ENCODE measurements around the gene LYZL1. TPM values are rescaled to one million over a fixed set of nuclear protein-coding genes. Genes with fewer than 3 reads are reported as not detected.

The LYZL1 gene
- total RNA-seq, 2 donors from 2014 or later: not detected

GRCh38 chr10:29253690-29254029 lies 35.2 kb upstream of the LYZL1 start:
- no peaks in the 10 kb centered on the region for H3K4me1 Mint-ChIP-seq
- no peak overlapping the region for H3K27ac Mint-ChIP-seq
- DNase-seq (no peak), ATAC-seq (no peak)
- H3K36me3 Mint-ChIP-seq (ENCODE audit: low read depth): no peaks in the 10 kb centered on the region
- no peak overlapping the region for H3K4me3 Mint-ChIP-seq
- H3K27me3 Mint-ChIP-seq: peaks cover 50% of the 10 kb centered on the region
- no peaks in the 10 kb centered on the region for H3K9me3 ChIP-seq (ENCODE audit: control insufficient read depth, low read length, poor library complexity, severe bottlenecking)

- H3K36me3 Mint-ChIP-seq (ENCODE audit: low read depth): no peaks in the 10 kb centered on the region
- H3K9me3 ChIP-seq (ENCODE audit: control insufficient read depth, low read length, poor library complexity, severe bottlenecking): no peaks in the 10 kb centered on the region
- H3K27ac Mint-ChIP-seq: no peak overlapping the region
- no peaks in the 10 kb centered on the region for H3K4me1 Mint-ChIP-seq
- no peak overlapping the region for H3K4me3 Mint-ChIP-seq
- ATAC-seq (no peak), DNase-seq (no peak)
- peaks cover 50% of the 10 kb centered on the region for H3K27me3 Mint-ChIP-seq
Observed at GRCh38 chr10:29254123-29255046, 34.5 kb upstream of the LYZL1 start.

GRCh38 chr10:29255104-29255503 lies 33.8 kb upstream of the LYZL1 start:
- H3K27ac Mint-ChIP-seq: no peak overlapping the region
- DNase-seq: no peak

GRCh38 chr10:29256019-29256418 lies 32.9 kb upstream of the LYZL1 start:
- no peak overlapping the region for H3K27ac Mint-ChIP-seq
- no peak for ATAC-seq

More at GRCh38 chr10:29255104-29255503, 33.8 kb upstream of the LYZL1 start:
- Mint-ChIP-seq H3K36me3 (ENCODE audit: low read depth) (no peaks in the 10 kb centered on the region), H3K4me3 (no peak overlapping the region), H3K27me3 (peaks cover 50% of the 10 kb centered on the region), H3K4me1 (no peaks in the 10 kb centered on the region)
- H3K9me3 ChIP-seq (ENCODE audit: control insufficient read depth, low read length, poor library complexity, severe bottlenecking): no peaks in the 10 kb centered on the region
- no peak for ATAC-seq

GRCh38 chr10:29256586-29256985 lies 32.3 kb upstream of the LYZL1 start:
- no peaks in the 10 kb centered on the region for H3K9me3 ChIP-seq (ENCODE audit: control insufficient read depth, low read length, poor library complexity, severe bottlenecking)
- Mint-ChIP-seq H3K27ac (no peak overlapping the region), H3K4me1 (no peaks in the 10 kb centered on the region), H3K36me3 (ENCODE audit: low read depth) (no peaks in the 10 kb centered on the region), H3K27me3 (peaks cover 51% of the 10 kb centered on the region), H3K4me3 (no peak overlapping the region)
- no peak for DNase-seq
- no peak for ATAC-seq

More at GRCh38 chr10:29256019-29256418, 32.9 kb upstream of the LYZL1 start:
- no peak overlapping the region for H3K4me3 Mint-ChIP-seq
- no peaks in the 10 kb centered on the region for H3K9me3 ChIP-seq (ENCODE audit: control insufficient read depth, low read length, poor library complexity, severe bottlenecking)
- no peaks in the 10 kb centered on the region for H3K4me1 Mint-ChIP-seq
- no peak for DNase-seq
- H3K27me3 Mint-ChIP-seq: peaks cover 50% of the 10 kb centered on the region
- H3K36me3 Mint-ChIP-seq (ENCODE audit: low read depth): no peaks in the 10 kb centered on the region

GRCh38 chr10:29257106-29257783 lies 31.6 kb upstream of the LYZL1 start:
- DNase-seq (no peak), ATAC-seq (no peak)
- no peak overlapping the region for H3K27ac Mint-ChIP-seq
- peaks cover 52% of the 10 kb centered on the region for H3K27me3 Mint-ChIP-seq
- H3K4me1 Mint-ChIP-seq: no peaks in the 10 kb centered on the region
- no peaks in the 10 kb centered on the region for H3K36me3 Mint-ChIP-seq (ENCODE audit: low read depth)
- no peaks in the 10 kb centered on the region for H3K9me3 ChIP-seq (ENCODE audit: control insufficient read depth, low read length, poor library complexity, severe bottlenecking)
- H3K4me3 Mint-ChIP-seq: no peak overlapping the region

GRCh38 chr10:29257784-29258135 lies 31.1 kb upstream of the LYZL1 start:
- H3K9me3 ChIP-seq (ENCODE audit: control insufficient read depth, low read length, poor library complexity, severe bottlenecking): no peaks in the 10 kb centered on the region
- Mint-ChIP-seq H3K36me3 (ENCODE audit: low read depth) (no peaks in the 10 kb centered on the region), H3K4me3 (no peak overlapping the region), H3K27me3 (peaks cover 53% of the 10 kb centered on the region), H3K4me1 (no peaks in the 10 kb centered on the region), H3K27ac (no peak overlapping the region)
- ATAC-seq (no peak), DNase-seq (no peak)

- H3K9me3 ChIP-seq (ENCODE audit: control insufficient read depth, low read length, poor library complexity, severe bottlenecking): no peaks in the 10 kb centered on the region
- no peaks in the 10 kb centered on the region for H3K4me1 Mint-ChIP-seq
- H3K27me3 Mint-ChIP-seq: peaks cover 49% of the 10 kb centered on the region
- no peak for ATAC-seq
- H3K27ac Mint-ChIP-seq: no peak overlapping the region
- no peaks in the 10 kb centered on the region for H3K36me3 Mint-ChIP-seq (ENCODE audit: low read depth)
- H3K4me3 Mint-ChIP-seq: no peak overlapping the region
- no peak for DNase-seq
Observed at GRCh38 chr10:29259498-29259897, 29.4 kb upstream of the LYZL1 start.

- Mint-ChIP-seq H3K4me1 (no peaks in the 10 kb centered on the region), H3K27me3 (peaks cover 29% of the 10 kb centered on the region), H3K36me3 (ENCODE audit: low read depth) (no peaks in the 10 kb centered on the region), H3K4me3 (no peak overlapping the region), H3K27ac (no peak overlapping the region)
- ATAC-seq (no peak), DNase-seq (no peak)
- H3K9me3 ChIP-seq (ENCODE audit: control insufficient read depth, low read length, poor library complexity, severe bottlenecking): no peaks in the 10 kb centered on the region
Observed at GRCh38 chr10:29263506-29263905, 25.4 kb upstream of the LYZL1 start.

GRCh38 chr10:29265210-29265768 lies 23.6 kb upstream of the LYZL1 start:
- Mint-ChIP-seq H3K36me3 (ENCODE audit: low read depth) (no peaks in the 10 kb centered on the region), H3K4me1 (no peaks in the 10 kb centered on the region), H3K27me3 (peaks cover 29% of the 10 kb centered on the region), H3K27ac (no peak overlapping the region), H3K4me3 (no peak overlapping the region)
- no peaks in the 10 kb centered on the region for H3K9me3 ChIP-seq (ENCODE audit: control insufficient read depth, low read length, poor library complexity, severe bottlenecking)
- no peak for DNase-seq
- ATAC-seq: no peak

GRCh38 chr10:29266641-29267040 lies 22.2 kb upstream of the LYZL1 start:
- H3K27ac Mint-ChIP-seq: no peak overlapping the region
- no peaks in the 10 kb centered on the region for H3K36me3 Mint-ChIP-seq (ENCODE audit: low read depth)
- no peaks in the 10 kb centered on the region for H3K4me1 Mint-ChIP-seq
- ATAC-seq: no peak
- peaks cover 24% of the 10 kb centered on the region for H3K27me3 Mint-ChIP-seq
- no peaks in the 10 kb centered on the region for H3K9me3 ChIP-seq (ENCODE audit: control insufficient read depth, low read length, poor library complexity, severe bottlenecking)
- no peak overlapping the region for H3K4me3 Mint-ChIP-seq
- no peak for DNase-seq

GRCh38 chr10:29268011-29268410 lies 20.9 kb upstream of the LYZL1 start:
- no peak overlapping the region for H3K27ac Mint-ChIP-seq
- no peak overlapping the region for H3K4me3 Mint-ChIP-seq
- H3K4me1 Mint-ChIP-seq: no peaks in the 10 kb centered on the region
- no peak for ATAC-seq
- no peak for DNase-seq
- H3K27me3 Mint-ChIP-seq: peaks cover 15% of the 10 kb centered on the region
- H3K9me3 ChIP-seq (ENCODE audit: control insufficient read depth, low read length, poor library complexity, severe bottlenecking): no peaks in the 10 kb centered on the region
- no peaks in the 10 kb centered on the region for H3K36me3 Mint-ChIP-seq (ENCODE audit: low read depth)

- no peaks in the 10 kb centered on the region for H3K36me3 Mint-ChIP-seq (ENCODE audit: low read depth)
- H3K27ac Mint-ChIP-seq: no peak overlapping the region
- peaks cover 3% of the 10 kb centered on the region for H3K27me3 Mint-ChIP-seq
- no peak overlapping the region for H3K4me3 Mint-ChIP-seq
- ATAC-seq (no peak), DNase-seq (no peak)
- H3K4me1 Mint-ChIP-seq: no peaks in the 10 kb centered on the region
- no peaks in the 10 kb centered on the region for H3K9me3 ChIP-seq (ENCODE audit: control insufficient read depth, low read length, poor library complexity, severe bottlenecking)
Observed at GRCh38 chr10:29269486-29269885, 19.4 kb upstream of the LYZL1 start.
